GM08714 (cell line): ENCODE data around the gene ZXDC.

Source experiments
- H3K4me3 ChIP-seq: fragments of 200-500 bp; sonication (Bioruptor generic); 2 replicates; pipeline ENCODE4 v1.5.1; 2014; ENCODE audit warnings: mild to moderate bottlenecking, low read length, inconsistent platforms
- ZNF274 ChIP-seq: IDR thresholded peaks from 2 replicates; pipeline ENCODE4 v1.6.1; 2012; ENCODE audit warnings: mild to moderate bottlenecking, low read depth, low read length

The ZXDC gene

DNA sequence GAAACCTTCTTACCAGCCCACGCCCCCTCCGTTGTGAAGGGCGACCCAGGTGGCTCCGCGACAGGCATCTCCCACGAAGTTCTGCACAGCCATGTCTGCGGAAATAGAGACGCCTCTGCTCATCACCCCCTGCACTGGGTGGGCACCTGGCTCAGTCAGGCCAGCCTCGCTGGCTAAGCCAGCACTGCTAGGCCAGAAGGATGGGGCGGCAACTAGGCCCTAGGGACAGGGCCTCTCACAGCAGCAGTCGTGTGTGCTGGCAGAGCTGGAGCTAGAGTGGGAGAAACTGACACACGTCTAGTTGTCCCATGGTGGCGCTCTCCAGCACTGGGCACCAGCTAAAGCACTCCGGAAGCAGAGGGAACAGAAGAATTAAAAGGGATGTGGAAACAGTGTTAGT is 12.5 kb upstream of the ZXDC start:
- no peak overlapping the region for H3K4me3 ChIP-seq
- no peak for TF ChIP-seq ZNF274

DNA sequence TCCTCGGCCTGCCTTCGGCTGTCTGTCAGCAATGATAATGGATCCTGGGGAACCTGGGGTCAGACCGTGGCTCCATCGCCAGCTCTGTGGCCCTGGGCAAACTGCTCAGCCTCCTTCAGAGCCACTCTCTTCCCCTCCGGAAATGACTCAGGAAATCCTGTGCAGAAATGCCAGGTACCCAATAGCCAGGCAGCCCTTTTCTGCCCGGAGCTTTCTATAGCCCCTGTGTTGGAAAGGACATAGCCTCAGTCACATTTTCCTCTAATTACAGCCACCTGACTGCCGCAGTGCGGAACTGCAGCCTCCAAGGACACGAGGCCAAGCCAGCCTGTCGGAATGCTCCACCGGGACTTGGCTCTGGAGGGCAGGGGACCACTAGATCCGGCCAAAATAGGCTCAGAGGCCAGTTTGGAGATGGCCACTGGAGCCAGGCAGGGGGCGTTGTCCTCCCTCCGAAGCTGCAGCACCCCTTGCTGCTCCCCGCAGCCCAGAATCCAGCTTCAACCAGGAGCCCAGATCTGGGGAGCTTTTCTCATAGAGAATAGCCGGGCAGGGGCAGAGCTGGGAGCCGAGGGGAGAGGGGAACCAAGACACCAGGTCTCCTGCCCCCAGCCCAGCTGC is 11.6 kb upstream of the ZXDC start:
- TF ChIP-seq ZNF274, result no peak
- no peak overlapping the region for H3K4me3 ChIP-seq

DNA sequence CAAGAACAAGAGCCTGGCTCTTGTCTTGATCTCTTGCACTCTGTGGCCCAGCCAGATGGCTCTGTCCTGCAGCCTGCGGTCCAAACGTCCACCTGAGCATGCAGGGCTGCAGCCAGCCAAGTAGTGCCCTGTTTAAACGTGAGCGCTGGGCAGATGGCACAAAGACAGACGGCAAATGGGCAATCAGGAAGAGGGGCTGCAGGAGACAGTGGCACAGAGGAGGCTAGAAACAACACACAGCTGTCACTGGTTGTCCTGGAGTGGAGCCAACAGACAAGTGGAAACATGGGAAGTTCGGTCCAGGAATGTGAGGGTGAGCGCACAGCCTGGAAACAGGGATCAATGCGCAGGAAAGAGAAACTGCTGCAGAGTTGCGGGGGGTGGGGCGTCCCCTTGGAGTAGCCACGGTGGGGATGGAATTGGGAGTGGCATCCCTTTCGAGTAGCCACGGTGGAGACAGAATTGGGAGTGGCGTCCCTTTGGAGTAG is 10.7 kb upstream of the ZXDC start:
- H3K4me3 ChIP-seq, result no peak overlapping the region
- TF ChIP-seq ZNF274, result no peak

DNA sequence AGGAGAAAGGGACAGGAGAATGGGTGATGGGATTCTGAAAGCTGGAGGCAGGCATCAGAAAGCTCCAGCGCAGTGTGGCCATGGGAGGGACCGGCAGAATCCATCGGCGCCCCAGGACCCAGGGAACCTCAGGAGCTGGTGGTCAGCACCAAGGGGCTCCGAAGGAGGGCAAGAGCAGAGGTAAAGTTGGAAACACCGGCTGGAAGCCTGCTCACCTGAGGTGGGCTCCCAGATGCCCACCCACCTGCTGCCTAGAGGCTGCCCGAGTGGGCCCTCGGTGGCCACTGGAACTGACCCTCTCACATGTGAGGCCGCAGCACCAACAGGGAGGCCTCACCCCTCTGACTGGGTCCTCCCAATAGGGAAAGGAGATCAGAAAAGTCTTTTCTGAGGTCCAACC is 10.3 kb upstream of the ZXDC start:
- TF ChIP-seq ZNF274, result no peak
- no peak overlapping the region for H3K4me3 ChIP-seq

DNA sequence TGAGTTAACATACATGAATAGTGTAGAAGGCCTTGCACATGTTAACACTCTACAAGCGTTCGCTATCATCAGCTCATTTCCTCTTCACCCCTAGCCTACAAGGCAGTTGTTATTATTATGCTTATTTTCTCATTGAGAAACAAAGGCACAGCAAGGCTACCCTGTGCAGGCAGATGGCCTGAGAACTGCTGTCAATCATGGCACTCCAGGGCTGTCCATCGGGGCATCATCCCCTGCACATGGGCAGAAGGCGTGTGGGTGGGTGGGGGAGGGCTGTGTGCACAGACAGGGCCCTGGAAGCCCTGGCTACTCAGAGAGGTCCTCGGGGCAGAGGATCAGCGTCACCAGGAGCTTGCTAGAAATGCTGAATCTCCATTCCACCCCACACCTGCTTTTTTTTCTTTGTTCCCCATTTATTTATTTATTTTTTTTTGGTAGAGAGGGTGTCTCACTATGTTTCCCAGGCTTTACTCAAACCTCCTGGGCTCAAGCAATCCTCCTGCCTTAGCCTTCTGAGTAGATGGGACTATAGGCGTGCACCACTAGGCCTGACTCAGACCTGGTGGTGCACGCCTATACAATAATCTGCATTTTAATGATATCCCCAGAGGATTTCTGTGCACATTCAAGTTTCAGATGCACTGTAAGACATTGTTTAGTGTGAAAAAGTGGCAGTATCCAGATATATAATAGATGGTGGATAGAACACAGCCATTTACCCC is 9.6 kb upstream of the ZXDC start:
- no peak overlapping the region for H3K4me3 ChIP-seq
- TF ChIP-seq ZNF274, result no peak

DNA sequence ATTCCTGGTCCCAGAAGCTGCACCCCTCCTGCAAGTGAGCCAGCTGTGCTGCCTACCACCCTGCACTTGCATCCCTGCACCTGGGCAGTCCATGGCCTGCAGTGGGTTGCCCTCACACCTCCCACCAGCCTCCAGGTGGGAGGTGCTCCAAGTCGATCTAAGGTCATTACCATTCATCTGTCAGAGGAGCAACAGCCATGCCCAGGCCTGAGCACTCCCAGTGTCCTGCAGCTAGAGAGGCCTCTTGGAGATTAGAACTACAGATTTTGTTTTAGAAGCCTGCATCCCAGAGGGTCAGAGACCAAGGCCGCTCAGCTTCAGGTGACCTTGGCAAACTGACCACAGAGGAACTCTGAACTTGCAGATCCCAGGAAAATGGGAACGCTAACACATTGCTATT is 9.0 kb upstream of the ZXDC start:
- TF ChIP-seq ZNF274, result no peak
- no peak overlapping the region for H3K4me3 ChIP-seq

DNA sequence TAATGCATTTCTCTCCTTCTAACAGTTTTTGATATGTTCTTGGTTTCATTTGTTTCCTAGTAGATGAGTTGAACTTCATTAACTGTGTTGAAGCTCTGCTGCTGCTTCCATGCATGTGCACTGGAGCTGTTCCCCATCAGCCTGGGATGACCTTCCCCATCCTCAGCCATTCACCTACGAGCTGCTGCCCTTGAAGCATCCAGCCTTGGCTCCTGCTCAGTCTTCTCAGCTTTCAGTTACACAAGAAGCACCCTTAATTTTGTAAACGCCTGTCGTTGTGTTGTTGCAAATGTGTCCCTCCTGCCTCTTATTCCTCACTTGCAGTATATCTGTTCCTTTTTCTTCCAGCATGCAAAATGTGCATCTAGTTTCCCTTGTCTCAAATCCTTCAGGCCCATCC is 8.5 kb upstream of the ZXDC start:
- no peak overlapping the region for H3K4me3 ChIP-seq
- no peak for TF ChIP-seq ZNF274

DNA sequence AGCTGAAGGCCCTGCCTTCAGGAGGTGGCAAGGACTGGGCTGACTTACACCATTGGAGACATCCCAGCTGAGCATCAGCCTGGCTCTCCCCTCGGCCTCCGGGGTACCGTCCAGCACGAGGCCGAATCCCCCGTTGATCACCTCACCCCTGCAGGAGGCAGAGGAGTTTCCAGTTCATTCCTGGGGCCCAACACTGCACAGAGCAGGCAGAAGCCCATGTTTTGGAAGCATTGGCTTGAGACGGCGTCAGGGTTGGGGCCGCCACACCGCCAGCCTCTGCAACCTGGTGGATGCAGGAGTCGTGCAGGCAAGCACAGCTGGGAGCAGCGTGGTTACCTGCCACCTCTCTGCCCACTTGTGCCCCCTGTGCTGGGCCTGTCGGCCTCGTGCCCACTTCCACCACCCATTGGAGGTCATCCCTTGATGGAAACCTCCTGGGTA is 7.7 kb upstream of the ZXDC start:
- no peak overlapping the region for H3K4me3 ChIP-seq
- no peak for TF ChIP-seq ZNF274

DNA sequence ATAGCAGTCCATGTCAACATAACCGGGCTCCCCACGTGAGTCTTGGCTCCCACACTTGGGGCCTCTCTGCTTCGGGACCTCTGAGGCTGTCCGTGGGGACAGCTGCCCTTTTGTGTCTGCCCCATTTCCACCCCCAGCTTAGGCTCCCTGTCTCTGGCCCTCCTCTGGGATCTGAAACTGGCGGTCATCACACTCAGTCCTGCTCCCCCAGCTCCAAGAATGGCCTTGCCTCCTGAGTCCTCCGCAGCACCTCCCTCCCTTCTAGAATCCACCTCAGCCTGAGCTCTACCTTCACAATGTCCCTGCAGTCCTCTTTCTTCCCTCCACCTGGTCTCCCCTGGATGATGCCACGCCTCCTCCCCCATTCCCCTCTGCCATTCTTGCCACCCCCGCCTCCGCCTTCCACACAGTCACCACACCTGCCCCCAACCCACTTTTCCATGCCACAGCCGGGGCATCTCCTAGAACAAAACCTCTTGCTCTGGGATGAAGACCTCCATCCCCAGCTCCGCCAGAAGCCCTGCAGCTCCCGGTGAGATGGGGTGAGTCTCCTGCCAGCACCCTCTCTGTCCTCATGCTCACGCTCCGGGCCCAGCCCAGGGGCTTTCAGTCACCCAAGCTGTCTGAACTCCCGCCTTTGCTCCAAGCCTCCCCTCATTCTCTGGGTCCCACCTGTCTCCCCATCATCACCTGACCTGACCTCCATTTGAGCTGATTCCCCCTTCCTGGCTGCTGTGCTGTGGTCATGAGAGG is 7.0 kb upstream of the ZXDC start:
- TF ChIP-seq ZNF274, result no peak
- H3K4me3 ChIP-seq, result no peak overlapping the region

DNA sequence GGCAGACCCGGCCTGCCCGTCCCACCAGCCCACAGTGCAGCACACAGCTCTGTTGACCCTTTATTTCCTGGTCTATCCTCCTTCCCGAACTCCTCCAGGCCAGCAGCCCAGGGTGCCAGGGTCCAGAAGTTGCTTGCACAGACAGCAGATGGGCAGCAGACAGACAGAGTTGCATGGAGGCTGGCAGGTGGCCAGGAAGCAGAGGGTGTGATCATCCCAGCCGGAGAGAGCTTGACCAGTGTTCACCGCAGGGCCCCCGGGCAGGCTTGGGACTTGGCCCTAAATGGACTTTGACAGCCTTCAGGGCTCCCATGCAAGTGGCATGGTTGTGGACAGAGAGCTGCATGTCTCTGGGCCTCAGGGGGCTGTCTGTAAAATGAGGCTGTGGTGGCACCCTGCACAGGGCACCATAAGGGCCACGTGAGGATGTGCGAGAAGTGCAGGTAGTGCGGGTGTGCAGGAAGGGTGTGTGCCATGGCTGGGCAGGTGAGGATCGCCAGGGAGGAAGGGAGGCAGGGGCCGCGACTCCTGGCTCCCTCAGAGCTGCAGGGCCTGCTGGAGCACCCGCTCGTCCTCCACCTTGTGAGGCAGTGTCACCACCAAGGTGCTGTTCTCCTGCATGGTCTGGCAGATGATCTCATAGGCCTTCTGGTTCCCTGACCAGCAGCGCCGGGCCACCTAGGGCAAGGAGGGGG is 6.3 kb upstream of the ZXDC start:
- no peak for TF ChIP-seq ZNF274

DNA sequence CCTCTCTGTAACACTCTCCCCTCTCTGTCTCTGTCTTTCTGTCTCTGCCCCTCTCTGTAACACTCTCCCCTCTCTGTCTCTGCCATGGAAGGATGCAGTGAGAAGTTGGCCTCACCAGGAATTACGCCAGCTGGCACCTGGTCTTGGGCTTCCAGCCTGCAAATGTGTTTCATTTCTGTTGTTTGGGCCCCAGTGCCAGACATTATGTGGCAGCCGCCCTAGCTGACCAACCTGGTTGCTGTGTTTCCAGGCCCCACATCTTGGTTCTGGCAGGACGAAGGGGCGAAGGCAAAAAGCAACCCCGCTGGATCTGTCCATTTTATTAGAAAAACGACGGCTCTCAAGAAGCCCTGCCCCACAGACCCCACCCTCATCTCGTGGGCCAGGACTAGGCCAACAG is 5.2 kb upstream of the ZXDC start:
- no peak for TF ChIP-seq ZNF274
- H3K4me3 ChIP-seq, result no peak overlapping the region

More for the DNA sequence above, 6.3 kb upstream of the ZXDC start:
- no peak overlapping the region for H3K4me3 ChIP-seq

DNA sequence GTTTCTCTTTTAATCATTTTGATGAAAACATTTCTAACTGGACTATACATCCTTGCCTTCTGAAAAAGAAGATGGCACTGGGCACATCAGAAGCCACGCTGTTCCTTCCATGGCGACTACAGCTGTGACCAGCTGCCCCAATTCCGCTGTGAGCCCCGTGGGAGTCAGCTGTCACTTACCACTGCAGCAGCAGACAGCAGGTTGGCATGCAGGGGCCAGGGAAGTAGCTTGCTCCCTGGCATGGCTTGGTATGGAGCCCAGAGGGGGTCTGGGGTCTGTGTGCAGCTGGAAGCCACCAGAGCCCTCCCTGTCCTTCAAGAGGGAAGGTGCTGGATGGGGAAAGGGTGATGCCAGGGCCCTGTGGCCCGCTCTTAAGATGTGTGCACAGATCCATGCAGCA is 4.5 kb upstream of the ZXDC start:
- no peak for TF ChIP-seq ZNF274
- no peak overlapping the region for H3K4me3 ChIP-seq

DNA sequence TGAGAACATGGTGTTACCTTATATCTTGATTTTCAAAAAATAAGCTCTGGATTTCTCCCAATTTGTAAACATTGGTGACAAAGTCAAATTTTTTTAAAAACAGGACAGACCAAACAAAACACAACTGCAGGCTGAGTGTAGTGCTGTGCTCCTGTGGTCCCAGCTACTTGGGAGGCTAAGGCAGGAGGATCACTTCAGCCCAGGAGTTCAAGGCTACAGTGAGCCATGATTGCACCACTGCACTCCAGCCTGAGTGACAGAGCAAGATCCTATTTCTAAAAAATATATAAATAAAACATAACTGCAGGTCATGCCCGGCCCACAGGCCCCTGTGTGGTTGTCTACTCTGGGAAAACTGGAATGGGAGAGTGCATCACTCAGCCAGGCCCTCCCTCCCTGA is 4.0 kb upstream of the ZXDC start:
- no peak overlapping the region for H3K4me3 ChIP-seq
- TF ChIP-seq ZNF274, result no peak

DNA sequence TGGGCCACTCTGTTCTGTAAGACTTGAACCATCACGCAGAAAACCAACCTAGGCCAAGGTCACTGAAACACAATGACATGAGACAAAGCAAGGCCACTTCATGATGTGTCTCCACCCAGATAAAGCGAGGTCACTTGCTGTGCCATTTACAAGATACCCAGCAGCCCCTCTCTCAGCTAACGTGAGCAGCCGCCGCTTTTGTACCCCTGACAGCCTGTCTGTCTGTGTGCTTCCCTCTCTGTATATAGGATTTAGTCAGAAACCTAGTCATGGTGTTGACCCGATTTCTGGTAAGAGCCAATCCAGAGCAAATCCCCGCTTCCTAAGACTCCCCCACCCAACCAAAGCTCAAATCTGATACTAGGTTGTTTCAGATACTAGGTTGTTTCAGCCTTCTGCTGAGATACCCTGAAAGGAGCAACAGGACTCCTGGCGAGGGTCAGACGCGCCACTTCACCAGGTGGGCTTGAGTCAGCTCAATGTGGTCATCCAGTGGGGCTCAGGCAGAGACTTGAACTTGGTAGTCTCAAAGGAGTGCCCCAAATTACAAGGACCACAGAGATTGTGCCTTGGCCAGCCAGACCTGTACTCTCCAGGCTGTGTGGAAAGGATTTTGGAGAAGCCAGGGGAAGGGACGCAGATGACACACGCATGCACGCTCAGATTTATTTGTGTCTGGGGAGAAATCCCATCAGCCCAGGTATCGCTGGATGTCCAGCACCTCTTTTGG is 3.1 kb upstream of the ZXDC start:
- H3K4me3 ChIP-seq, result no peak overlapping the region
- no peak for TF ChIP-seq ZNF274
